ENCODE data around the gene CELA2A. TPM values are rescaled to one million over a fixed set of nuclear protein-coding genes. Genes with fewer than 3 reads are reported as not detected.

CELA2A gene
- total and polyA plus RNA-seq, 2 donors (not counting 3 experiments of a cell fraction or from before 2014, with no cell fraction given) = not detected

GRCh38 chr1:15420853-15421465 is 35.6 kb upstream of the CELA2A start:
- H3K4me2 ChIP-seq (ENCODE audit: insufficient read depth, low read length) = no peak overlapping the region
- no peak overlapping the region for H2AFZ ChIP-seq (ENCODE audit: low read depth, low read length)
- H3K9me3 ChIP-seq (replicated peaks; ENCODE audit: control insufficient read depth, insufficient read depth, low read length) = no peaks in the 10 kb centered on the region
- FAIRE-seq = no peak
- no TSS peak for BruUV-seq (replicated peaks)
- ChIA-PET CTCF (interaction anchor here (1.1 to 3.0 kb wide), 6 partner anchors 10 to 292 kb away, joined by 3 to 28 read pairs (median 4); partner anchors contain the start of gene EFHD2), POLR2A (no interaction called here)
- no peak overlapping the region for H3K4me3 ChIP-seq (replicated peaks in 1 of 3; ENCODE audit: insufficient read depth in 1 of 3, low read depth in 1 of 3, low read length in 3 of 3)
- no peak for TF ChIP-seq FOS (IDR thresholded peaks at IDR 0.05; ENCODE audit: borderline replicate concordance, insufficient read depth, low read length)
- no peaks in the 10 kb centered on the region for H4K20me1 ChIP-seq (replicated peaks; ENCODE audit: control insufficient read depth, extremely low read depth, insufficient read depth, low read length)
- H3K27me3 ChIP-seq (ENCODE audit: control insufficient read depth in 2 of 2, insufficient read depth in 2 of 2, low read length in 2 of 2) = no peaks in the 10 kb centered on the region
- peaks cover 66% of the 10 kb centered on the region for H3K79me2 ChIP-seq (ENCODE audit: control insufficient read depth, insufficient read depth, low read length)
- no peak for DNase-seq (ENCODE audit: low read depth, low spot score)
- H3K9me1 ChIP-seq (replicated peaks; ENCODE audit: control insufficient read depth, extremely low read depth, insufficient read depth, low read length) = no peaks in the 10 kb centered on the region
- H3K36me3 ChIP-seq (ENCODE audit: control insufficient read depth in 2 of 2, extremely low read depth in 1 of 2, insufficient read depth in 2 of 2, low read length in 2 of 2) = peaks cover 0 to 1% of the 10 kb centered on the region in 2 experiments
- intact Hi-C loops (cut with micrococcal nuclease) = no loop called here
- no peak overlapping the region for H3K9ac ChIP-seq (replicated peaks; ENCODE audit: extremely low read depth, insufficient read depth, low read length)
- no peak overlapping the region for H3K27ac ChIP-seq (ENCODE audit: insufficient read depth, low read depth, low read length)
- dilution Hi-C loops (cut with MboI; ENCODE audit: extremely low pct_ligation_motif_present, low sequenced_read_pairs) = no loop called here
- H3K4me1 ChIP-seq (ENCODE audit: control insufficient read depth, extremely low read depth, insufficient read depth, low read length) = peaks cover 36% of the 10 kb centered on the region

DNA sequence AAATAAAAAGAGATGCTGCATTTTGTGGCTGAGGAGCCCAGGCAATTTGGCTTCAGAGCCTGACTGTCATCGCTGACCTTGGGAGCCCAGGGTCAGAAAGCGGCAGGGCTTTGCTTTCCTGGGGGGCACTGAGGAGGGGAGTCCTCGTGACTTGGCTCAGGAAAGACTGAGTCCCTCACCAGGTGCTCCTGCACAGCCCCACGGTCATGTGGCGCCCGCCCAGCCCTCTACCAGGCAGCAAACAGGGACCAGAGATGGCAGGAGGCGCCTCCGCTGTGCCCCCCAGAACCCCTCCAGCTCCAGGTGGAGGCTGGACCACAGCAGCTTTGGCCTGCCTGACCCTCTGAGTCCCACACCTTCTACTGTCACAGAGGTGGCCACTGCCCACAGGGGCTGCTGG is 33.7 kb upstream of the CELA2A start:
- Histone ChIP-seq H3K9me1 (replicated peaks; ENCODE audit: control insufficient read depth, extremely low read depth, insufficient read depth, low read length) (no peaks in the 10 kb centered on the region), H2AFZ (ENCODE audit: low read depth, low read length) (no peak overlapping the region), H3K79me2 (ENCODE audit: control insufficient read depth, insufficient read depth, low read length) (peaks cover 60% of the 10 kb centered on the region), H3K27me3 (ENCODE audit: control insufficient read depth in 2 of 2, insufficient read depth in 2 of 2, low read length in 2 of 2) (no peaks in the 10 kb centered on the region), H3K9ac (replicated peaks; ENCODE audit: extremely low read depth, insufficient read depth, low read length) (no peak overlapping the region), H3K36me3 (ENCODE audit: control insufficient read depth in 2 of 2, extremely low read depth in 1 of 2, insufficient read depth in 2 of 2, low read length in 2 of 2) (peaks cover 7 to 18% of the 10 kb centered on the region in 2 experiments), H3K4me2 (ENCODE audit: insufficient read depth, low read length) (no peak overlapping the region), H3K27ac (ENCODE audit: insufficient read depth, low read depth, low read length) (no peak overlapping the region), H3K4me3 (replicated peaks in 1 of 3; ENCODE audit: insufficient read depth in 1 of 3, low read depth in 1 of 3, low read length in 3 of 3) (no peak overlapping the region), H4K20me1 (replicated peaks; ENCODE audit: control insufficient read depth, extremely low read depth, insufficient read depth, low read length) (no peaks in the 10 kb centered on the region), H3K4me1 (ENCODE audit: control insufficient read depth, extremely low read depth, insufficient read depth, low read length) (peaks cover 17% of the 10 kb centered on the region), H3K9me3 (replicated peaks; ENCODE audit: control insufficient read depth, insufficient read depth, low read length) (no peaks in the 10 kb centered on the region)
- POLR2A ChIA-PET = no interaction called here
- CTCF ChIA-PET = interaction anchor here (1.4 to 13.1 kb wide), 2 partner anchors 99 to 100 kb away, joined by 5 to 332 read pairs; no protein-coding TSS in a partner anchor
- intact Hi-C loops (cut with micrococcal nuclease) = no loop called here
- FAIRE-seq (no peak), DNase-seq (ENCODE audit: low read depth, low spot score) (no peak)
- dilution Hi-C loops (cut with MboI; ENCODE audit: extremely low pct_ligation_motif_present, low sequenced_read_pairs) = no loop called here
- no peak for TF ChIP-seq JUN (IDR thresholded peaks at IDR 0.05; ENCODE audit: borderline replicate concordance, insufficient read depth, insufficient read length, low read depth)
- TF ChIP-seq GATA2 (IDR thresholded peaks at IDR 0.05; ENCODE audit: insufficient read depth, insufficient read length, low read depth, low read length) = no peak
- TF ChIP-seq POLR2A (IDR thresholded peaks at IDR 0.05; ENCODE audit: low read depth, low read length) = no peak
- TF ChIP-seq MYC (IDR thresholded peaks at IDR 0.05; ENCODE audit: low read depth, low read length) = no peak
- no peak for TF ChIP-seq POLR2AphosphoS5 (IDR thresholded peaks at IDR 0.05; ENCODE audit: insufficient read depth, low read depth, low read length)
- no TSS peak for BruUV-seq (replicated peaks)

All from endothelial cell of umbilical vein (primary cell).